ENCODE measurements around the gene KRTAP19-5.
"Not testable (repeated sequence)": the region's sequence is repeated elsewhere in the genome, so short reads cannot be mapped to it uniquely, and the experiment has no call there.

Gene KRTAP19-5

GRCh38 chr21:30502041-30502440 is at the start of gene KRTAP19-5:
TSS of gene KRTAP19-5 (minus strand) at chr21:30502141. CDS start at chr21:30502090, 51 bp downstream.
- no peak for ATAC-seq
- no peak for DNase-seq
- Mint-ChIP-seq H3K27me3 (no peaks in the 10 kb centered on the region), H3K4me1 (no peaks in the 10 kb centered on the region), H3K4me3 (no peak within 1 kb of the TSS), H3K9me3 (no peaks in the 10 kb centered on the region), H3K36me3 (ENCODE audit: low read depth) (no peaks in the 10 kb centered on the region), H3K27ac (no peak within 1 kb of the TSS)

- Mint-ChIP-seq H3K27me3 (no peaks in the 10 kb centered on the region), H3K36me3 (ENCODE audit: low read depth) (no peaks in the 10 kb centered on the region), H3K27ac (no peak within 1 kb of the TSS), H3K4me3 (no peak within 1 kb of the TSS), H3K4me1 (no peaks in the 10 kb centered on the region), H3K9me3 (peaks cover 5% of the 10 kb centered on the region)
- DNase-seq (no peak), ATAC-seq (no peak)
These were observed 39.8 kb upstream of the KRTAP19-5 start, which contains the start of gene KRTAP19-6 for GRCh38 chr21:30541764-30542163. TSS of gene KRTAP19-6 (minus strand) at chr21:30541864. CDS start at chr21:30541833, 31 bp downstream.

- Mint-ChIP-seq H3K36me3 (ENCODE audit: low read depth) (no peaks in the 10 kb centered on the region), H3K9me3 (peaks cover 4% of the 10 kb centered on the region), H3K4me3 (no peak overlapping the region), H3K4me1 (no peaks in the 10 kb centered on the region), H3K27me3 (no peaks in the 10 kb centered on the region), H3K27ac (no peak overlapping the region)
- ATAC-seq, result no peak
- no peak for DNase-seq
These were observed 16.9 kb upstream of the KRTAP19-5 start for GRCh38 chr21:30518876-30519275.

- no peaks in the 10 kb centered on the region for H3K36me3 Mint-ChIP-seq (ENCODE audit: low read depth)
- H3K9me3 Mint-ChIP-seq, result peaks cover 4% of the 10 kb centered on the region
- H3K4me1 Mint-ChIP-seq, result no peaks in the 10 kb centered on the region
- ATAC-seq (no peak), DNase-seq (no peak)
- H3K27ac Mint-ChIP-seq, result no peak overlapping the region
- H3K27me3 Mint-ChIP-seq, result no peaks in the 10 kb centered on the region
- H3K4me3 Mint-ChIP-seq, result no peak overlapping the region
These were observed 13.7 kb upstream of the KRTAP19-5 start for GRCh38 chr21:30515681-30516080.

GRCh38 chr21:30505621-30506205 is 3.8 kb upstream of the KRTAP19-5 start:
- not testable (repeated sequence) for H3K4me3 Mint-ChIP-seq; H3K9me3 Mint-ChIP-seq; ATAC-seq; H3K36me3 Mint-ChIP-seq (ENCODE audit: low read depth); H3K4me1 Mint-ChIP-seq; H3K27ac Mint-ChIP-seq; H3K27me3 Mint-ChIP-seq
- peak; percentile 1 for DNase-seq

- Mint-ChIP-seq H3K4me1 (no peaks in the 10 kb centered on the region), H3K36me3 (ENCODE audit: low read depth) (no peaks in the 10 kb centered on the region), H3K27me3 (no peaks in the 10 kb centered on the region), H3K9me3 (no peaks in the 10 kb centered on the region), H3K27ac (no peak within 1 kb of the TSS), H3K4me3 (no peak within 1 kb of the TSS)
- DNase-seq (no peak), ATAC-seq (no peak)
These were observed 4.9 kb downstream of the KRTAP19-5 start, which contains the start of gene KRTAP19-4 for GRCh38 chr21:30497065-30497464. TSS of gene KRTAP19-4 (minus strand) at chr21:30497165. CDS start at chr21:30497110, 55 bp downstream.

GRCh38 chr21:30491963-30492428 is 9.9 kb downstream of the KRTAP19-5 start, which contains the start of gene KRTAP19-3:
TSS of gene KRTAP19-3 (minus strand) at chr21:30492013. CDS start at chr21:30491957, 56 bp downstream.
- Mint-ChIP-seq H3K4me1 (no peaks in the 10 kb centered on the region), H3K27ac (no peak within 1 kb of the TSS), H3K9me3 (peaks cover 7% of the 10 kb centered on the region), H3K36me3 (ENCODE audit: low read depth) (no peaks in the 10 kb centered on the region), H3K27me3 (no peaks in the 10 kb centered on the region), H3K4me3 (no peak within 1 kb of the TSS)
- DNase-seq, result no peak
- no peak for ATAC-seq

- Mint-ChIP-seq H3K27me3 (no peaks in the 10 kb centered on the region), H3K36me3 (ENCODE audit: low read depth) (no peaks in the 10 kb centered on the region), H3K4me3 (no peak within 1 kb of the TSS)
These were observed 14.6 kb downstream of the KRTAP19-5 start, which contains the start of gene KRTAP19-2 for GRCh38 chr21:30487336-30487735. TSS of gene KRTAP19-2 (minus strand) at chr21:30487436. CDS start at chr21:30487348, 88 bp downstream.

GRCh38 chr21:30486180-30486579 is 15.8 kb downstream of the KRTAP19-5 start:
- H3K27ac Mint-ChIP-seq, result no peak overlapping the region
- H3K4me3 Mint-ChIP-seq, result no peak overlapping the region
- peaks cover 23% of the 10 kb centered on the region for H3K9me3 Mint-ChIP-seq
- no peaks in the 10 kb centered on the region for H3K36me3 Mint-ChIP-seq (ENCODE audit: low read depth)
- DNase-seq (no peak), ATAC-seq (no peak)
- no peaks in the 10 kb centered on the region for H3K27me3 Mint-ChIP-seq
- H3K4me1 Mint-ChIP-seq, result no peaks in the 10 kb centered on the region

More at GRCh38 chr21:30487336-30487735, 14.6 kb downstream of the KRTAP19-5 start, which contains the start of gene KRTAP19-2:
- no peak for DNase-seq
- Mint-ChIP-seq H3K9me3 (peaks cover 23% of the 10 kb centered on the region), H3K4me1 (no peaks in the 10 kb centered on the region), H3K27ac (no peak within 1 kb of the TSS)
- no peak for ATAC-seq

GRCh38 chr21:30482130-30482529 is 19.8 kb downstream of the KRTAP19-5 start:
- no peaks in the 10 kb centered on the region for H3K36me3 Mint-ChIP-seq (ENCODE audit: low read depth)
- H3K27ac Mint-ChIP-seq, result no peak overlapping the region
- no peak for DNase-seq
- H3K4me1 Mint-ChIP-seq, result no peaks in the 10 kb centered on the region
- H3K4me3 Mint-ChIP-seq, result no peak overlapping the region
- H3K9me3 Mint-ChIP-seq, result peaks cover 18% of the 10 kb centered on the region
- no peak for ATAC-seq
- H3K27me3 Mint-ChIP-seq, result no peaks in the 10 kb centered on the region

GRCh38 chr21:30480145-30480544 is 21.8 kb downstream of the KRTAP19-5 start, which contains the start of gene KRTAP19-1:
TSS of gene KRTAP19-1 (minus strand) at chr21:30480367. CDS start at chr21:30480317, 50 bp downstream.
- peaks cover 3% of the 10 kb centered on the region for H3K9me3 Mint-ChIP-seq
- H3K4me1 Mint-ChIP-seq, result no peaks in the 10 kb centered on the region
- DNase-seq (no peak), ATAC-seq (no peak)
- no peak within 1 kb of the TSS for H3K27ac Mint-ChIP-seq
- no peak within 1 kb of the TSS for H3K4me3 Mint-ChIP-seq
- no peaks in the 10 kb centered on the region for H3K27me3 Mint-ChIP-seq
- H3K36me3 Mint-ChIP-seq (ENCODE audit: low read depth), result no peaks in the 10 kb centered on the region

GRCh38 chr21:30479259-30479658 is 22.7 kb downstream of the KRTAP19-5 start:
- H3K9me3 Mint-ChIP-seq, result no peaks in the 10 kb centered on the region
- no peaks in the 10 kb centered on the region for H3K4me1 Mint-ChIP-seq
- no peak overlapping the region for H3K4me3 Mint-ChIP-seq
- H3K36me3 Mint-ChIP-seq (ENCODE audit: low read depth), result no peaks in the 10 kb centered on the region
- H3K27me3 Mint-ChIP-seq, result no peaks in the 10 kb centered on the region
- ATAC-seq, result no peak
- DNase-seq, result no peak
- no peak overlapping the region for H3K27ac Mint-ChIP-seq

- no peaks in the 10 kb centered on the region for H3K9me3 Mint-ChIP-seq
- no peak for DNase-seq
- no peak overlapping the region for H3K27ac Mint-ChIP-seq
- H3K36me3 Mint-ChIP-seq (ENCODE audit: low read depth), result no peaks in the 10 kb centered on the region
- no peaks in the 10 kb centered on the region for H3K27me3 Mint-ChIP-seq
- H3K4me3 Mint-ChIP-seq, result no peak overlapping the region
- H3K4me1 Mint-ChIP-seq, result no peaks in the 10 kb centered on the region
- ATAC-seq, result no peak
These were observed 23.9 kb downstream of the KRTAP19-5 start for GRCh38 chr21:30478004-30478403.

- no peaks in the 10 kb centered on the region for H3K4me1 Mint-ChIP-seq
- H3K36me3 Mint-ChIP-seq (ENCODE audit: low read depth), result no peaks in the 10 kb centered on the region
- H3K27ac Mint-ChIP-seq, result no peak overlapping the region
- DNase-seq, result no peak
- H3K27me3 Mint-ChIP-seq, result peaks cover 5% of the 10 kb centered on the region
- no peak for ATAC-seq
- peaks cover 3% of the 10 kb centered on the region for H3K9me3 Mint-ChIP-seq
- no peak overlapping the region for H3K4me3 Mint-ChIP-seq
These were observed 32.8 kb downstream of the KRTAP19-5 start for GRCh38 chr21:30468900-30469714.

GRCh38 chr21:30463713-30464112 is 38.2 kb downstream of the KRTAP19-5 start:
- ATAC-seq, result no peak
- Mint-ChIP-seq H3K4me3 (no peak overlapping the region), H3K4me1 (no peaks in the 10 kb centered on the region), H3K27me3 (peaks cover 9% of the 10 kb centered on the region), H3K27ac (no peak overlapping the region), H3K36me3 (ENCODE audit: low read depth) (no peaks in the 10 kb centered on the region), H3K9me3 (peaks cover 5% of the 10 kb centered on the region)
- no peak for DNase-seq

All from activated naive CD8-positive, alpha-beta T cell treated with anti-CD3 and anti-CD28 coated beads, Interleukin-2, amount 50 U/mL, for 24 hours (primary cell).